T1000 (cell line): Measurements from ENCODE around the gene EMILIN3.

Source experiments
- DNase-seq: peaks from one replicate; lab custom pipeline; 2025; ENCODE audit warnings: mixed read lengths; lab: John Stamatoyannopoulos, UW

Gene EMILIN3

DNA sequence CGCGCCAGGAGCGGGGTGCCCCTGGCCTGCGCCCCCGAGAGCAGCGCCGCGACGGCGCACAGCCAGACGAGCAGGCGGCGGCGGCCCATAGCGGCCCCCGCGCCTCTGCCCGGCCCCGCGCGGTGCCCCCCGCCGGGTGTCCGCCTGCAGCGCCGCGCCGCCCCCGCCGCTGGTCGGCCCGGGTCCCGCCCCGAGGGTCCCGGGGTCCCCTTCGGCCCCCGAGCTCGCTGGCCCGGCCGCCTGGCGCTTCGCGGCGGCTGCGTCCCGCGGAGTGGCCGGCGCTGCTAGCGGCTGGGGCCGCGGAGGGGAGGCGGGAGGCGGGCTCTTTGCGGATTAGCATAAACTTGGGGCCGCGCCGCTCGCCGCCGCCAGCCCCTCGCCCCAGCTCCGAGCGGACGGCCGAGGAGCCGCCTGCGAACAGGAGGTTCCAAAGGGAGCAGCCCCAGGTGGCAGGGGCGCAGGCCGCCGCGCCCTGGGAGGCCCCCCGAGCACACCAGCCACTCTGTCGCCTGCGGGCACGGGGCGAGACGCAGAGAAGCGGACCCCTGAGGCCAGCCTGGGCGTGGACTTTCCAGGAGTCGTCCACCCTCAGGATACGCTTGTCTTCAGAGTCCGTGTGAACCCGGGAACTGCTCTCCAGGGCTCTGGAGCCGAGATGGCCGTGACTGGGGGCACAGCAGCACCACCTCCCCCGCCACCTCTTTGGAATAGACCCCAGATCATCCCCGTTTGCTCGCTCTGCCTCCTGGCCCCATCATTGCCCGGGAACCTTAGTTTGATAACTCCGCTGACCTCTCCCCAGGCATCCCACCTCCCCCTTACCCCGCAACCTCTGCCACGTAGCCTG is at the start of gene EMILIN3:
Gene EMILIN3, minus strand, starts transcription at position 273 of the 847 bp plus-strand sequence. Its CDS starts 184 bp downstream, at position 89.
- DNase-seq, result no peak

DNA sequence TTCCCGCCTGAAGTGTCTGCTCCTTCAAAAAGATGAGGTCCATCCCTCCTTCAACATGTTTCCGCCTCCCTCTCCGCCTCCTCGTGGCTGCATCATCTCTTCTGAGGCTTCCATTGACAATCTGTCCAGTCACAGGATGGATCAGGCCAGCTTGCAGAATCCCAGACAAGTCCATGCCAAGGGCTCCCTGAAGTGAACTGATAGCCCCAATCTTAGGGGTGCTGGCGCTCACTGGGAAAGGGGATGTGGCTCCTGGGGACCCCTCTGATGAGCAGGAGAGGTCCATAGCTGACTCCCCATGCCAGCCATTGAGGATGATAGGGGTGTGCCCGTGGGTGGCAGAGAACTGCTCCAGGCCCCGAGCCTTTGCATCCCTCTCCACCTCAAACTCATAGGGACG is 48.6 kb upstream of the EMILIN3 start:
- no peak for DNase-seq

GRCh38 chr20:41413169-41413568 is 46.6 kb upstream of the EMILIN3 start:
- no peak for DNase-seq

GRCh38 chr20:41412324-41413120 is 45.9 kb upstream of the EMILIN3 start:
- DNase-seq, result no peak

DNA sequence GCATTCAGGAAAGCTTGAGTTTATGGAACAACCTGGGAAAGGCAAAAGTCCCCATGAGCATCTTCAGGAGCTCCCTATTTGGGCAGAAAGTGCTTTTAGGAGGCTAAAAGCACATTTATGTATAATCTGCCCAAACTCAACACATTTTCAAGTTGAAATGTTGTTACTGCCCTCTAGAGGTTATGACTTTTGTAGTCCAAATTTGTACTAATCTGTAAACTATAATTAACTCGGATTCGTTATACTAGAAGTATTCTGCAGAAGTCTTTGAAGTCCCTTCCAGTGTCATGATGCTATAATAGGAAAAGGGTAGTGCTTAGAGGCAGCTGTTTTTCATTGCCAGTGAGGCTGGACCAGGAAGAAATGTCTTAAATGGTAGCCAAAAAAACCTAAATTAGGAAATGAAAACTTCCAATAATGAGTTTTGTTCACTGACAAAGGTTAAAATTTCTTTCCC is 44.8 kb upstream of the EMILIN3 start:
- DNase-seq, result no peak

GRCh38 chr20:41408986-41409385 is 42.4 kb upstream of the EMILIN3 start:
- DNase-seq, result no peak

DNA sequence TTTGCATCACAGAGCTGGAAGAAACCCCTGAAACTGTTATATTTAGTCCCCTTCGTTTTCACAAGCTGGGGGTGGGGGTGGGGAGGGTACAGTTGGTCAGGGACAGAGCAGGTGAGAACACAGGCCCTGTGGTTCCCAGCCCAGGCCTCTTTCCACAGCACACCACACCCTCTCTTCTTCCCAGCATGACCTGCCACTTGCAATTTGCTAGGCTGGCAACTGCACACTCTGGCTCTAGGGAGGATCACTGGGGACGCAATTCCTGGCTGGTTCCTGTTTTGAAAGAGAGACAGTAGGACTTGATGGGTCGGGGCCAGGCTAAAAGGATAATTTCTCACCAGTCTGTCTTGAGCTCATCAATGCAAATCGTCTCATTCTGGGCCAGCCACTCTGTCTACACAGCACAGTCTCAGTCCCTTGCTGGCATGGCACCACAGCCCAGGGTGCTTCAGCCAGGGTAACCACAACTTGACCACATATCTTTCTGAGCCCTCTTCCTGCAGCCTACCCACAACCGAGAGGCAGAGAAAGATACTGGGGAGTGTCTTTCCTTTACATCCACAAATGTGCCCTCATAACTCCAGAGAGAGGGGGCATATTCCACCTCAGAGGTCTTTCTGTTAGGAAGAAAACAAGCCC is 41.7 kb upstream of the EMILIN3 start:
- no peak for DNase-seq

DNA sequence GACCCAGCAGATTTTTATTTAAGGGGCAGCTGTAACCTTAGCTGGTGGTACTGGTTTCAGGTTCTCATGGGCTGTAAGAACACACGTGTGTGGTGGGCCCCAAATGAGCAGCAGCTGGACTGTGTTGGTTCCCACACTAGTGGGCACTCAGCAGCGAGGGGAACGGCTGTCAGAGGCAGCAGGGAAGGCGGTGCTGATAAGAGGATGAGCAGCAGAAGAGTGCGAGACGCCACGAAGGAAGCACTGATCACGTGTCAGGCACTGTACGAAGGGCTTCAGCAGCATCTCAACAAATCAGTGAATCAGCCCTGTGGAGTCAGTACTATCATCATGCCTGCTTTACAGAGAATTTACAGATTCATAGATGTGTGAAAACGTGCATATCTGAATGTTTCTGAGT is 41.0 kb upstream of the EMILIN3 start:
- no peak for DNase-seq

GRCh38 chr20:41406896-41407444 is 40.4 kb upstream of the EMILIN3 start:
- DNase-seq, result no peak

DNA sequence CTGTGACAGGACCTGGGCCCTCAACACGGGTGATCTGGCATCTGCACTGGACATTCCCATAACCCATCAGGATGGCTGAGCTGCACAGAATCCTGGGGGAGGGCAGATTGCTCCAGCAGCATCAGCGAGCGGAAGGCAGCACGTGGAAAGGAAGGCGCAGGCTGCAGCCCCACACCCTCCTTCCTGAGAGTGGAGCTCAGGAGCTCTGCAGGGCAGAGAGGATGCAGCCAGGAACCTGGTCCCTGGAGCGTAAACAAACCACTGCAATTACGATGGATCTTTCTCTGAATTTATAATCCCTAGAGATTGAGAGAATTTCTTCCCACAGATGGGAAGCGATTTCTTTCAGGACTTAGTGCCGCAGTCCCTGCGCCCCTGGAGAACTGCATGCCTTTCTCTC is 39.7 kb upstream of the EMILIN3 start:
- no peak for DNase-seq

GRCh38 chr20:41405436-41405835 is 38.8 kb upstream of the EMILIN3 start:
- no peak for DNase-seq

DNA sequence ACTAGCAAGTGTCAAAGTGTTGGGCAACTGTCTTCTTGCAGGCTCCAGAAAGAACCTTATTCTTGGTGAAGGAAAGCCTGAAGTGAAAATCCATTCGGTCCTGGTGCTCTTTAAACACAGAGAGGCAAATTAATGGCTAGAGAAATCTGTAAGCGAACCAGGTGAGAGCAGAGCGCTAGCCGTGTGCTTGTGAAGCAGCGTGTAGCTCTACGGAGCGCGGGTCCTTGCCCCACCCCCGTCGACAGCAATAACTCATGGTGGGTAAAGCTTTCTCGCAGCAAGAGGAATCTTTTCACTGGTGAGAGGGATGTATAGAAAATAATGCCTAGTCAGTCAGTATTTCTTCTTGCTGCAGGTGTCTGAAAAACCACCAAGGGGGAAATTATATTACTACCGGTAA is 37.0 kb upstream of the EMILIN3 start:
- DNase-seq, result no peak

GRCh38 chr20:41398408-41398807 is 31.8 kb upstream of the EMILIN3 start:
- no peak for DNase-seq

- DNase-seq, result no peak
Measured at GRCh38 chr20:41395667-41396664, 29.3 kb upstream of the EMILIN3 start.

GRCh38 chr20:41394931-41395666 is 28.5 kb upstream of the EMILIN3 start:
- DNase-seq, result no peak

- no peak for DNase-seq
Measured at GRCh38 chr20:41394081-41394480, 27.5 kb upstream of the EMILIN3 start.

- DNase-seq, result no peak
Measured at GRCh38 chr20:41393705-41394066, 27.1 kb upstream of the EMILIN3 start.

GRCh38 chr20:41392871-41393704 is 26.5 kb upstream of the EMILIN3 start:
- no peak for DNase-seq

DNA sequence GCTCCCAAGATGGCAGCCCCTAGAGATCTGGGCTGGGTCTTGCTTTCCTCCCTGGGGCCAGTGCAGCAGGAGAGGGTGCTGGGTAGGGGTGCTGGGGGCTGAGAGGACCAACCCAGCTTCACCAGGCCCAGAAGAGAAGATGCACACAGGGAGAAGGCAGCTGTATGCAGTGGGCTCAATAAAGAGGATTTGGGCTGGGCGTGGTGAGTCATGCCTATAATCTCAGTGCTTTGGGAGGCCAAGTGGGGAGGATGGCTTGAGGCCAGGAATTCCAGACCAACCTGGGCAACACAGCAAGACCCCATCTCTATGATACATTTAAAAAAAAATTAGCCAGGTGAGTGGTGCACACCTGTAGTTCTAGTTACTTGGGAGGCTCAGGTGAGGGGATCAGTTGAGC is 25.7 kb upstream of the EMILIN3 start:
- DNase-seq, result no peak
